ENCODE results near the gene IPO11.

DNA sequence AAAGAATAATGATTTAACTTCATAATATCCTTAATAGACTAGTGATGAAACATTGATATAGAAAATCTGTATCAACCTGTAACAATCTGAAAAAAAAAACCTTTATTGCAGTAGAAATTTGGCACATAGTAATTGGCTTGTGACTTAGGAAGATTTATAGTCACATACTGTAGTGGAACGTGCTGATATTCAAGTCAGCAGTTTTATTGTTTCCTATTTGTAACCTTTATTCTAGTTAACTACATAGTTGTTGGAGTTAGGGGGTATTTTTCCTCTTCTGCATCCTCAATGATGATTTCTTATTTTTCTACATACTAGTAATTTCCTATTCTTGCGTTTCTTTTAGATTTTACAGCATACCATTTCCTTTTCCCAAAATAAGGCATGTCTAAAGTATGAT is 151.5 kb downstream of the IPO11 start:
- TF ChIP-seq EZH2 (IDR thresholded peaks at IDR 0.05; ENCODE audit: low read depth) (no peak), CTCF (conservative IDR thresholded peaks at IDR 0.05) (no peak)
